ENCODE data around the gene GPN2.
"Not testable (repeated sequence)": the region's sequence is repeated elsewhere in the genome, so short reads cannot be mapped to it uniquely, and the experiment has no call there.

The GPN2 gene

GRCh38 chr1:26900001-26900814 is 10.1 kb upstream of the GPN2 start, which contains the start of gene GPATCH3:
Gene GPATCH3, minus strand, starts transcription at chr1:26900467. Its CDS starts 25 bp downstream, at chr1:26900442.
- peak; percentile 95 for DNase-seq

GRCh38 chr1:26897351-26897750 is 7.3 kb upstream of the GPN2 start:
- DNase-seq, result no peak

- no peak for DNase-seq
These were observed 4.2 kb upstream of the GPN2 start for GRCh38 chr1:26894263-26894662.

- DNase-seq, result no peak
These were observed 349 bp upstream of the GPN2 start for GRCh38 chr1:26890467-26890796.

- no peak for DNase-seq
These were observed 1.9 kb downstream of the GPN2 start for GRCh38 chr1:26888231-26888630.

- no peak for DNase-seq
These were observed 3.0 kb downstream of the GPN2 start for GRCh38 chr1:26887125-26887524.

- no peak for DNase-seq
These were observed 7.2 kb downstream of the GPN2 start for GRCh38 chr1:26882696-26883463.

- not testable (repeated sequence) for DNase-seq
These were observed 8.5 kb downstream of the GPN2 start for GRCh38 chr1:26881611-26882010.

GRCh38 chr1:26879793-26880192 is 10.3 kb downstream of the GPN2 start:
- DNase-seq, result no peak

- no peak for DNase-seq
These were observed 12.8 kb downstream of the GPN2 start for GRCh38 chr1:26877326-26877725.

GRCh38 chr1:26874896-26875295 is 15.2 kb downstream of the GPN2 start:
- DNase-seq, result no peak

- DNase-seq, result not testable (repeated sequence)
These were observed 17.0 kb downstream of the GPN2 start for GRCh38 chr1:26873097-26873496.

- DNase-seq, result peak; percentile 97
These were observed 25.2 kb downstream of the GPN2 start for GRCh38 chr1:26864610-26865480.

- DNase-seq, result no peak
These were observed 26.4 kb downstream of the GPN2 start for GRCh38 chr1:26863685-26864077.

GRCh38 chr1:26862781-26863684 is 27.1 kb downstream of the GPN2 start, which contains the start of gene SFN:
Gene SFN, plus strand, starts transcription at chr1:26863149. Its CDS starts 64 bp downstream, at chr1:26863213.
- DNase-seq, result peak; percentile 64

- DNase-seq, result peak; percentile 12
These were observed 28.1 kb downstream of the GPN2 start for GRCh38 chr1:26861889-26862378.

GRCh38 chr1:26861286-26861701 is 28.8 kb downstream of the GPN2 start:
- no peak for DNase-seq

- DNase-seq, result no peak
These were observed 31.0 kb downstream of the GPN2 start for GRCh38 chr1:26858891-26859640.

- DNase-seq, result no peak
These were observed 31.9 kb downstream of the GPN2 start for GRCh38 chr1:26858160-26858559.

- DNase-seq, result no peak
These were observed 32.5 kb downstream of the GPN2 start for GRCh38 chr1:26857473-26858060.

Data from NCI-H1105 treated with DMSO at 0.1 percent for 48 hours (cell line).